C1 segment of cervical spinal cord (tissue), 14 donors: ENCODE results near the gene POLR2J2.
"Not testable (repeated sequence)": the region's sequence is repeated elsewhere in the genome, so short reads cannot be mapped to it uniquely, and the experiment has no call there.

Experiments used
- DNase-seq, 14 donors: peaks; one replicate each; lab custom pipeline; 2025; lab: John Stamatoyannopoulos, UW

Gene POLR2J2

GRCh38 chr7:102671956-102672307 is 469 bp upstream of the POLR2J2 start:
- DNase-seq, result not testable (repeated sequence)

- not testable (repeated sequence) for DNase-seq
Observed at GRCh38 chr7:102667523-102667922, 3.9 kb downstream of the POLR2J2 start.

DNA sequence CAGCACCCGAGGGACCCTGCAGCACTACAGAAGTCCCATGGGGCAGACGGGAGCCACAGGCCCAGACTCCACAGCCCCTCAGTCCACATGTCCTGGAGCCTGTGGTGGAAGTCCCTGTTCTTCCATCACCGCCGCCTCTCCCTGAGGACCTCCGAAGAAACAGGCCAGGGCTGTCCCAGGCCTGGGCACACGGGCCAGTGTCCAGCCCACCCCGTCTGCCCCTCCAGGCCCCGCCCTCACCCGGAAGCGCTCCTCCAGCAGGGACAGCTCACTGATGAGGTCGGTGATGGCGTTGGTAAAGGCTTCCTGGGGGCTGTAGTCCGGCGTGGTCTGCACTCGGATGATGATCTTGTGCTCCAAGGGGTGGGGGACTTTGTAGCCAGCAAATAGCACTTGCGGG is 4.6 kb downstream of the POLR2J2 start:
- DNase-seq, result not testable (repeated sequence)

- DNase-seq, result not testable (repeated sequence)
Observed at GRCh38 chr7:102664765-102665164, 6.7 kb downstream of the POLR2J2 start.

GRCh38 chr7:102649924-102650323 is 21.5 kb downstream of the POLR2J2 start, which contains the start of gene SPDYE2B:
SPDYE2B (plus strand) TSS chr7:102650319; CDS start chr7:102652349, 2,030 bp downstream.
- not testable (repeated sequence) for DNase-seq

DNA sequence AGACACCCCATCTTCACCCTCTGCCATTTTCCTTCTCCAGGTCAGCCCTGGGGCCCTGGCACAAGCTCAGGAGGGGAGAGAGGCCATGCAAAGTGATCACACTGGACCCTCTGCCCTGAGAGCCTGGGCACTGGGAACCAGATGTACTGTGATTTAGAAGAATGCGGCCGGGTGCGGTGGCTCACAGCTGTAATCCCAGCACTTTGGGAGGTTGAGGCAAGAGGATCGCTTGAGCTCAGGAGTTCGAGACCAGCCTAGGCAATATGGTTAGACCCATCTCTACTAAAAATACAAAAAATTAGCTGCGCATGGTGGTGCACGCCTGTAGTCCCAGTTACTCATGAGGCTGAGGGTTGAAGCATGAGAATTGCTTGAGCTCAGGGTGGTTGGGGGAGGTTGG is 23.6 kb downstream of the POLR2J2 start:
- DNase-seq, result not testable (repeated sequence)

DNA sequence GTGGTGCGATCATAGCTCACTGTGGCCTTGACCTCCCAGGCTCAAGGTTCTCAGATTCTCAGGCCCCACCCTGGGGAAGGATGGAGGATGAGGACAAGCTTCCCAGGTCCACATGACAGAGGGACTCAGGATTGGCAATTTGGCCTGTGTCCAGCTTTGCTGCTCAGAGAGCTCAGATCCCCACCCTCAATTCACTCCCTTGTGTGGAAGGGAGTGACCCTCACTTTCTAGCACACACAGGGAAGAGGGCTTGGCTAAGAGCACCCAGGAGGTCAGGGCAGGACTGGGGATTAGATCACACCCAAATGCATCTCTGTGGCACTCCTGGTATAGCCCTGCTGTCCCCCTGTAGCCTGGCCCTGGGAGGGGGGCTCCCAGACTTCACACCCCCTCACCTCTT is 28.1 kb downstream of the POLR2J2 start:
- DNase-seq, result not testable (repeated sequence)

- not testable (repeated sequence) for DNase-seq
Observed at GRCh38 chr7:102642691-102643090, 28.8 kb downstream of the POLR2J2 start, which contains the start of gene UPK3BL1. UPK3BL1 (minus strand) TSS chr7:102642791; CDS start chr7:102642741, 50 bp downstream.

DNA sequence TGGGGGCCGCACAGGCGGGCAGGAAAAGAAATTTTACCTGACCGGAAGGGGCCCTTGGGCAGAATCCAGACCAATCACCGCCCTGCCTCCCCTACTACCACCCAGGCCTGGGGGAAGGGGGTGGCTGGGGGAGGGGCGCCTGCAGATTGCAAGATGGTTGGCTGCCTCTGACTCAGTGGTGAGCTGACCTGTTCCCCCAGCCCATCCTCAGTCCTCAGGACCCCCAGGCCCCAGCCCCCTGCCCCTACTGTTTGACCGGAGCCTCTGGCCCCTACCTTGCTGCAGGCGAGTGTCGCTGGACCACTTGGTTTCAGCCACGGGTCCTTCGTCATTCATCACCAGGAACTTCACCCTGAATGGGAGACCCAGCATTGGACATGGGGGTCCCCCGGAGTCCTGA is 32.6 kb downstream of the POLR2J2 start:
- DNase-seq, result not testable (repeated sequence)

GRCh38 chr7:102636956-102637355 is 34.5 kb downstream of the POLR2J2 start:
- DNase-seq, result not testable (repeated sequence)

DNA sequence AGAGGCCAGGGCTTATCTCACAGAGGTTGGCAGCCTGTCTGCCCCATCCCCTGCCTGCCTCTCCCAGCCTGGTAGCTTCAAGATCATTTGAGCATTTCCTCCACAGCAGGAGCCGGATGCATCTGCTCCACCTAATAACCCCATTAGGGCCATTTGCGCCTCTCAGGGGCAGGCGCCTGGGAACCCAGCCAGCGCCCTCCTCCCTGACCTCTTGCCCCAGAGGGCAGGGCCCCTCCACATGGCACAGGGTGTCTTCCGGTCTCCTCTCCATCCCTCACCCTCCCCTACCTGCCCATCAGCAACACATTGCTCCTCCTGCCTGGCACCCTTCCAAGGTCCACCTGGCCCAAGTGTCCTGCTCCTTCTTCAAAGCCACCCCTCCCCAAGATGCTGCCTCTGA is 36.1 kb downstream of the POLR2J2 start:
- not testable (repeated sequence) for DNase-seq

DNA sequence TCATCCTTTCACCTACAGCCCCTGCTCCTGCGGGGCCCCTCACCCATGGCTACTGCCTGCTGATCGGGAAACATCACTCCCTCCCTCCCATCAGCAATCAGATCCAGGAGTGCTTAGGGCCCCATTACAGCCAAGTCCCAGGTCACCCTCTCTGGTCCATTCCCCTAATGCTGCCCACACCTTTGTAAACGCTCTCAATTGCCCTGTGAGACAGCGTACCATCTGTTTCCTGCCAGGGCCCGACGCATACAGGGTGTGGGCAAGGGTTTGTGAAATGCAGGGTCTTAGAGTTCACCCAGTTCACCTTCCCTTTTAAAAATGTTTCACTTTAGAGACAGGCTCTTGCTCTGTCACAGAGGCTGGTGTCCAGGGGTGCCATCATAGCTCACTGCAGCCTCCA is 37.2 kb downstream of the POLR2J2 start:
- not testable (repeated sequence) for DNase-seq

DNA sequence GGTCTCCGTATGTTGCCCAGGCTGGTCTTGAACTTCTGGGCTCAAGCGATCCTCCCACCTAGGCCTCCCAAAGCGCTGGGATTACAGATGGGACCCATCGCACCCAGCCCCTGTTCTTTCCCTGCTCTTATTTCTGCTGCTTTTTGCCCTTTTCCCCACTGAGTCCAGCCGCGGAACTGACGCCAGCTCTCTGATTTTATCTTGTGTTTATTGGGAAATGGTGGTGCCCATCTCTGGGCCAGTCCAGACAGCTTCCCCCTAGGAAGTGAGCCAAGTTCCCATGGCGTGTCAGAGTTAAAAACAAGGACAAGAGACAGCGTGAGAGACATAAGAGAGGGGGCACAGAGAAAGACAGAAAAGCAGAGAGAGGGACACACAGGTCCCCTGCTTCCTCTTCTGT is 40.8 kb downstream of the POLR2J2 start:
- DNase-seq, result not testable (repeated sequence)

DNA sequence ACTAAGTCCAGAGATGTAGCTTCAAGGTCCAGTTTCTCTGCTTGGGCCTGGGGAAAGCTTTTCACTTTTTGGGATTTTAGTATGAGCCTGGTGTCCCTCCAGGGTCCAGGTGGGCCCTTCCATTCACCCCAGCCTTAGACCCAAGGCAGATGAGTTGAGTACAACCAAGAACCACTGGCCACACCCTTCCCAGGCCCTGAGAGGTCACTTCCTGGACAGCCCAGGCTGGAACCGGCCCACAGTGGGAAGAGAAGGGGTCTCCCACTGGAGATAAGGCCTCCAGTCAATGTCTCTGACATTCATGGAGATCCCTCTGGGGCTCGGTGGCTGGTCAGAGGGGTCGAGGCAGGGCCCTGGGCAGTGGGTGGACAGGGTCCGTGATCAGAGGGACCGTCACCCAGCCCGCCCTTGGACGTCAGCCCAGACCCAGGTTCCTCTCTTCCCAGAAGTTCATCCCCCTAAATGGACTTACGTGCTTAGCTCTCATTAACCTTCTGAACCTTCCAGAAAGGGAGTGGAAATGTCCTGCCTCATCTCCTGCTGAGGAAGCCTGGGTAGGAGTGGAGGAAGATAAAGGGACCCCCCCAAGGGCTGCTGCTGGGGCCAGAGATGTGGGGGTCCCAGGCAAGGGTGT is 44.1 kb downstream of the POLR2J2 start:
- DNase-seq, result not testable (repeated sequence)

DNA sequence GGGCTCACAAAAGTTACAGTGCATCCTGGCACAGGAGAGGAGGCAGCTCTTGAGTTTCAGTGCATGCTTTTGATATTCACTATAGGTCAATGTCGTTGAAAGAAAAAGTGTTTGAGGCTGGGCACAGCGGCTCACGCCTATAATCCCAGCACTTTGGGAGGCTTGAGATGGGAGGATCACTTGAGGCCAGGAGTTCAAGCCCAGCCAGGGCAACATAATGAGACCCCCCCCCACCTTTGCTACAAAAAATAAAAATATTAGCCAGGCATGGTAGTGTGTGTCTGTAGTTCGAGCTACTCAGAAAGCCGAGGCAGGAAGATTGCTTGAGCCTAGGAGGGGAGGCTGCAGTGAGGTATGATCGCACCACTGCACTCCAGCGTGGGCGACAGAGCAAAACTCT is 53.3 kb downstream of the POLR2J2 start:
- DNase-seq, result not testable (repeated sequence)

GRCh38 chr7:102616507-102617125 is 54.8 kb downstream of the POLR2J2 start, which contains the start of gene RASA4:
RASA4 (minus strand) TSS chr7:102616756; CDS start chr7:102616689, 67 bp downstream.
- DNase-seq, result not testable (repeated sequence)
